DOHH2 (cell line): Measurements from ENCODE around the gene PCNX4.

Experiments used
- H3F3A ChIP-seq: fragments of 200-600 bp; sonication (generic), shearing (Covaris generic); 2 replicates; pipeline ENCODE4 v1.6.0; 2016; ENCODE audit warnings: antibody characterized with exemption, mild to moderate bottlenecking; ENCODE audit not compliant: control insufficient read depth, insufficient read depth
- H3K27ac ChIP-seq: fragments of 200-600 bp; sonication (generic); 2 replicates; pipeline ENCODE4 v1.5.1; 2014; ENCODE audit warnings: low read depth, mild to moderate bottlenecking, low read length, moderate library complexity
- H3K27me3 ChIP-seq: fragments of 200-600 bp; sonication (generic); 2 replicates; pipeline ENCODE4 v1.6.1; 2014; ENCODE audit warnings: mild to moderate bottlenecking, low read length, mixed read lengths; ENCODE audit not compliant: control insufficient read depth
- H3K36me3 ChIP-seq: fragments of 200-600 bp; sonication (generic); 2 replicates; pipeline ENCODE4 v1.6.1; 2014; ENCODE audit warnings: mild to moderate bottlenecking, low read length, moderate library complexity, mixed read lengths; ENCODE audit not compliant: control insufficient read depth
- H3K4me1 ChIP-seq: fragments of 200-600 bp; sonication (generic); 2 replicates; pipeline ENCODE4 v1.6.1; 2014; ENCODE audit warnings: mild to moderate bottlenecking, low read length, mixed read lengths; ENCODE audit not compliant: control insufficient read depth
- H3K4me2 ChIP-seq: fragments of 200-600 bp; sonication (generic); 2 replicates; pipeline ENCODE4 v1.6.0; 2014; ENCODE audit warnings: mild to moderate bottlenecking, low read length, moderate library complexity
- H3K4me3 ChIP-seq: fragments of 200-600 bp; sonication (generic); 2 replicates; pipeline ENCODE4 v1.5.1; 2014; ENCODE audit warnings: mild to moderate bottlenecking, low read length, mixed read lengths
- H3K79me2 ChIP-seq: fragments of 200-600 bp; sonication (generic); 2 replicates; pipeline ENCODE4 v1.6.1; 2014; ENCODE audit warnings: mild to moderate bottlenecking, low read length, mixed read lengths; ENCODE audit not compliant: control insufficient read depth
- H3K9me2 ChIP-seq: fragments of 200-600 bp; sonication (generic); replicated peaks from 2 replicates; pipeline ENCODE4 v1.6.1; 2014; ENCODE audit warnings: mild to moderate bottlenecking, low read length, mixed read lengths; ENCODE audit not compliant: control insufficient read depth
- H3K9me3 ChIP-seq: fragments of 200-600 bp; sonication (generic); 2 replicates; pipeline ENCODE4 v1.6.1; 2014; ENCODE audit warnings: antibody characterized with exemption, low read length, mixed read lengths; ENCODE audit not compliant: control insufficient read depth, insufficient read depth
- H4K20me1 ChIP-seq: fragments of 200-600 bp; sonication (generic); 2 replicates; pipeline ENCODE4 v1.6.0; 2014; ENCODE audit warnings: low read depth, mild to moderate bottlenecking, antibody characterized with exemption, low read length, moderate library complexity; ENCODE audit not compliant: control insufficient read depth, insufficient read depth
- CTCF ChIP-seq: fragments of 200-600 bp; sonication (generic); IDR thresholded peaks from one replicate; pipeline ENCODE4 v1.5.1; 2014; ENCODE audit warnings: antibody characterized with exemption, mild to moderate bottlenecking, low read depth, low read length; ENCODE audit not compliant: poor library complexity, severe bottlenecking
- EZH2phosphoT487 ChIP-seq: fragments of 200-600 bp; sonication (generic); IDR thresholded peaks from 2 replicates; pipeline ENCODE4 v1.6.1; 2017; ENCODE audit warnings: borderline replicate concordance, mild to moderate bottlenecking, antibody characterized with exemption, low read length, moderate library complexity, mixed read lengths

Gene PCNX4

GRCh38 chr14:60087668-60088067, 4.1 kb upstream of the PCNX4 start:
- H3K4me3 ChIP-seq = no peak overlapping the region
- H3K27ac ChIP-seq = no peak overlapping the region
- peaks cover 10% of the 10 kb centered on the region for H3K4me1 ChIP-seq
- no peaks in the 10 kb centered on the region for H3K9me3 ChIP-seq
- peaks cover 6% of the 10 kb centered on the region for H3K36me3 ChIP-seq
- H3K27me3 ChIP-seq = no peaks in the 10 kb centered on the region
- TF ChIP-seq CTCF = no peak
- no peak for TF ChIP-seq EZH2phosphoT487
- H3K9me2 ChIP-seq = 0 out of 2 replicates have a peak, but pooled peaks cover 2% of the 10 kb centered on the region
- H4K20me1 ChIP-seq = no peaks in the 10 kb centered on the region
- peaks cover 3% of the 10 kb centered on the region; the same call in 1 of the 2 replicates for H3F3A ChIP-seq
- H3K79me2 ChIP-seq = peaks cover 13% of the 10 kb centered on the region
- H3K4me2 ChIP-seq = no peak overlapping the region

- peaks cover 16% of the 10 kb centered on the region for H3K36me3 ChIP-seq
- H3F3A ChIP-seq = peaks cover 3% of the 10 kb centered on the region; the same call in 1 of the 2 replicates
- H3K4me3 ChIP-seq = no peak overlapping the region
- peaks cover 20% of the 10 kb centered on the region for H3K4me1 ChIP-seq
- no peaks in the 10 kb centered on the region for H3K9me3 ChIP-seq
- no peak for TF ChIP-seq CTCF
- no peak overlapping the region for H3K27ac ChIP-seq
- no peaks in the 10 kb centered on the region for H4K20me1 ChIP-seq
- H3K27me3 ChIP-seq = no peaks in the 10 kb centered on the region
- H3K4me2 ChIP-seq = no peak overlapping the region
- H3K9me2 ChIP-seq = 0 out of 2 replicates have a peak, but pooled peaks cover 2% of the 10 kb centered on the region
- peaks cover 28% of the 10 kb centered on the region for H3K79me2 ChIP-seq
Observed at GRCh38 chr14:60089221-60089620, 2.5 kb upstream of the PCNX4 start.

- peaks cover 3% of the 10 kb centered on the region; the same call in 1 of the 2 replicates for H3F3A ChIP-seq
- peak overlapping the region; percentile 68 for H3K4me2 ChIP-seq
- H3K79me2 ChIP-seq = peaks cover 46% of the 10 kb centered on the region
- peak overlapping the region; percentile 99 for H3K4me3 ChIP-seq
- H3K9me3 ChIP-seq = no peaks in the 10 kb centered on the region
- peak overlapping the region; percentile 86 for H3K27ac ChIP-seq
- no peak for TF ChIP-seq EZH2phosphoT487
- no peak for TF ChIP-seq CTCF
- peaks cover 32% of the 10 kb centered on the region for H3K4me1 ChIP-seq
- H4K20me1 ChIP-seq = no peaks in the 10 kb centered on the region
- no peaks in the 10 kb centered on the region for H3K9me2 ChIP-seq
- peaks cover 18% of the 10 kb centered on the region for H3K36me3 ChIP-seq
- no peaks in the 10 kb centered on the region for H3K27me3 ChIP-seq
Observed at GRCh38 chr14:60090864-60091519, 731 bp upstream of the PCNX4 start.
